ENCODE measurements around the gene RGS17.
"Not testable (repeated sequence)": the region's sequence is repeated elsewhere in the genome, so short reads cannot be mapped to it uniquely, and the experiment has no call there.

RGS17 gene

DNA sequence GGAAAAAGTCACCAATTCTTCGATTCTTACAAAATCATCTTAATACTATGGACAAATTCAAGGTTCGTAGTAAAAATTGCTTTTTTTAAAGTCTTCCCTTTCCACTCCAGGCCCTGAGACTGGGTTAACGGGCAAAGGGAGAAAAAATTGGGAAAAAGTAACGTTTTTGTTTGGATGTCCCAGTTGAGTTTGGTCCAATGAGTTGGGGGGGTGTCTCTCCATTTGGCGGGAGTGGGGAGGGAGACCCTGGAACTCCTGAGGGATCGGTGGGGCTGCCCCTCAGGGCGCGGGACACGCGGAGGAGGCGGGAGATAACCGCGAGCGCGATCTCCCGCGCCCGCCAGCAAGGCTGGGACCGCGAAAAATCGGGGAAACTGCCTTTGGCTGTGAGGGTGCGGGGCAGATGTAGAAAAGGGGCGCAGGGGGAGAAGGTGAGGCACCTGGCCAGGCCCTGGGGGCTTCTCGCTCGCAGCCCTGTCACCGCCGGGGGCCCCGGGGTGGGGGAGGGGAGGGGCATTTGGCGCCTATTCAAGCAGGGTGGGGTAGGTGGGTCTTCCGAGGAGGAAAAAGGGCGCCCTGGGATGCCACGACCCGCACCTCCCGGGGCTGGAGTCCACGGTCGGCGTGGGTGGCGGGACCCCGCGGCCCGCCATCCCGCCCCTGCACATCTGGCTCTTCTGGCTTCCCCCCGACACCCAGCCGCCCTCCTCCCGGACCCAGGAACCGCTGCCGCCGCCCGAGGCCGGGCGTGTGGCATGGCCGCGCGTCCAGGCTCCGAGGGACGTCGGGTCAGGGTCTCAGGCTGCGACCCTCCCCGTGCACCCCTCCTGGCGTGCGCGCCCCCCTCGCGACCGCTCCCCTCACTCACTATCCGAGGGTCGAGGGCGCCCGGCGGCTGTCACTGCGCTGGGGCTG, 148.8 kb downstream of the RGS17 start:
- no peak for DNase-seq

DNA sequence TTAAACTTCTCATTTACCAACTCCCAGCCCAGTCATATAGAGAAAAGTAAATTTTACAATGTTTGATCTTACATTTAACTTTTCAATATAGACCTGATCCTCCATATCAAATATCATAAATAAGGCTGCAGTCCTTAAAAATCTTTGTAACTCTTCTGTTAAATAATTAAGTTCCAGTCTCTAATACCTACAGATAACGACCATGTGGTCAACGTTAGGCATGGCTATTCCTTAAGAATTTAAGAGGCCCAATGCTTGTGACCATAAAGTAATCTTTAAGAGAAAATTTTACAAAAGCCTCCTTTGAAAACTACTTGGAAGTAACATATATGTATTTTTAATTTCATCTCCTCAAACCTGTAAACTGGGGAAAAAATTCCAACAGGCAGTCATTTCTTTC, 149.9 kb downstream of the RGS17 start:
- no peak for DNase-seq

DNA sequence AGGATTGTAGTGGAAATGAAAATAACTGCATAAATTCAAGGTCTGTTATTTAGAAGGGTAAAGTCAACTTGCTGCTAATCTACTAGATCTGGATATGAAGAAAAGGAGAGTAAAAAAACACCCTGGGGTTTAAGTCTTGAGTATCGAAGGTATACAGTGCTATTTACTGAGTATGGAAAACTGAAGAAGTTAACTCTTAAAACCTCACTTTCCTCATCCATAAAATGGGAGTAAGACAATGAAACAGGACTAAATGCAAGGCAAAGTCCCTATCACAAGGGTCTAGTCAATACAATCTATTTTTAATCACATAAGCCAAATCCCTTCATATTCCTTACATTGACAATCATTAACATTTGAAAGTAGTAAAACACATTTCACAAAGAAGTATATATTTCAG, 150.4 kb downstream of the RGS17 start:
- DNase-seq, result no peak

DNA sequence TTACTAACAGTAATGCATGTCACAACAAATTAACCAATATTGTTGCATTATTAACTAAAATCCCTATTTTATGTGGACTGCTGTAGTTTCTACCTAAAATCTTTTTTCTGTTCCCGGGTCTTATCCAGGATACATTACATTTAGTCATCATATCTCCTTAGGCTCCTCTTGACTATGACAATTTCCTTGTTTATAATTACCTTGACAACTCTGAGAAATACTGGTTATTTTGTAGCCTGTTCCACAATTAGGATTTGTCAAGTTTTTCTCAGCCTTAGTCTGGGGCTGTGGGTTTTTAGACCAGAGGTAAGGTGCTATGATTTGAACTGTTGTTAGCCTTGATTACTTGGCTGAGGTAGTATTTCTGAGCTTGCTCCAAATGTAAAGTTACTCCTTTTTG, 152.0 kb downstream of the RGS17 start:
- no peak for DNase-seq

DNA sequence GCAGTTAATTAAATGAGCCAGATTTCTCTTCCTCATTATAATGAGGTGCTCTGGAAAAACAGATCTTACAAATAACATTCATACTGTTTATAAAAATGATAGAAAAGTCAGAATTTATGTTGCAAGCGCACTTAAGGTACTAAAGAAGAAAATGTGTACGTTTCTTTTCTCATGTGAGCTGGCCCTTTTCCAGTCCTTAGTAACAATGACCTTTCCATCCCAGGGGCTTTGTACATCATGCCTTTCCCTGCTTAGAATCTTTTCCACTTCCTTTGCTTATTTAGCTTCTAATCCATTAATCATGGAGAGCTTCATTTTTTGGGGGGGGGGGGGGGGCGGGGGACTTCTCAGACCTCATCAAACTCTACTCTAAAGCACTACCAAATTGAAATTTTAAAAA, 153.0 kb downstream of the RGS17 start:
- no peak for DNase-seq

DNA sequence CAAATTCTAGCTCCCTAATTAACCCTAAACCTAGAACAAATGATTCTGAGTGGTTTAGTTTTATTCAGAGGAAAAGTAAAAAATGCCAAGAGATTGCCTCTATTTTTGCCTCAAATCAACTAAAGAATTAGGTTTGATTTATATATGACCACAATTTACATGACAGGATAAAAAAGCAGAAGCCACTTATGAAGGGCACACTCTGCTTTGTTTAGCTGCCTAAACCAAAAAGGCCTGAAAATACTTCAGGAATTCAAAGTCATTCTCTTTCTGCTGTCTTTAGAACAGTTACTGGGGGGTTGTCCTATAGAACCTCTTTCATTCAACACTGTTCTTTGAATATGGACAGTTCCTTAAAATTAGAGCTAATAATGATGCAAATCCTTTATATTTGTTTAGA, 153.5 kb downstream of the RGS17 start:
- DNase-seq, result no peak

DNA sequence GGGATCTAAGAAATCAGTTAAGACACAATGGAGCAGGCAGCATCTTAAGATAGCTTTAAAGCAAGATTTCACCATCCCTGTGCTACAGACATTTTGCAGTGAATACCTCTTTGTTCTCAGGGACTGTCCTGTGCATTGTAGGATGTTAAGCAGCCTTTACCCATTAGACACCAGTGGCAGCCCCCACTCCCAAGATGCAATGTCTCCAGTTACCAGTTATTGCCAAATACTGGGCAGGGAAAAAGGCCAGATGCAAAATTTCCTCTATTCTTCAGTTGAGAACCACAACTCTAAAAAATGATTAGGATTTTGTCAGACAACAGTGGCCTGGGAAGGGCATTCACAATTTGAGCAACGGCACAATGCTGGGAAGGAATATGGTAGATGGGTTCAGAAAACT, 154.3 kb downstream of the RGS17 start:
- DNase-seq, result no peak

DNA sequence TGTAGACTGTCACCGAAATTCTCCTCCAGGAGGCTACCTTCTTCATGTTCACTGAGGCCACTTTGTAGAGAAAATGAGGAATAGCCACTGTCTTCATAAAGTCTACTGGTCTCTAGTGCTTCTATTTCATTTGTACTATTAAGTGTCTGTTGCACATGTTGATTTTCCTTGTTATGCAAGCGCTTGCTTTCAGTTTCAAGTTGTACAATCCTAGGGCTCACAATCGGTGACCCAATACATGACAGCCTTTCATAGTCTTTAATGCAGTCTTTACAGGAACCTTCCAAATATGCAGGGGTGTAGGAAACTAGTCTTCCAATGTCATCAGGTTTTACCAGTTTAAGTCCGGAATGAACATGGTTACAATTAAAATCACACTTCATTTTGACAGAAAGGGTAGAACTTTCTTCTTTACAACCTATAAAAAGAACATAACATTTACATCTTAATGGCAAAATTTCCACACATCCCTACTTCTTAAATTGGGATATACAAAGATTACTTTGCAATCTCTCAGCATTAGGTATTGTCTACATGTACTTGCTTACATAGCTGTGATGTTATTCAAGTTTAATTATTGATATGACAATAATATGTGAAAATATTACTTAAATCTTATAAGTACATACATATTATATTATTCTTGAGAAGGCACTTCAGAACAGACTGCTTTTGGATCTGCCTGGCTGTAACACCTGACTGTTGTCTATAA, 155.7 kb downstream of the RGS17 start:
- DNase-seq, result peak; percentile 32 to 62

DNA sequence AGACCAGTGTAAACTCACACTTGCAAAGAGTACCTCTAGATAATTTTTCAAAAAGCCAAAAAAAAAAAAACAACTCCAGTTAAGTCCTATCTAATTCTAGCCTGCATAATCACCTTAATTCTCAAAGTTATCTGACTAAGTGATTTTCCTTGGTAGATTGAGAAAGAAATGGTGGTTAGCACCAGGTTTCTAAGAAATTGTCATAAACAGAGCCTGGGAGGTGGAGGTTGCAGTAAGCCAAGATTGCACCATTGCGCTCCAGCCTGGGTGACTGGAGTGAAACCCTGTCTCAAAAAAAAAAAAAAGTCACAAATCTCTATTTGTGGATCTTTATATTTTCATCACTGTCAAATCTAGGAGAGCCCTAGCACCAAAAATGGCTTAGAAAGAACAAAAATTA, 157.2 kb downstream of the RGS17 start:
- no peak for DNase-seq

DNA sequence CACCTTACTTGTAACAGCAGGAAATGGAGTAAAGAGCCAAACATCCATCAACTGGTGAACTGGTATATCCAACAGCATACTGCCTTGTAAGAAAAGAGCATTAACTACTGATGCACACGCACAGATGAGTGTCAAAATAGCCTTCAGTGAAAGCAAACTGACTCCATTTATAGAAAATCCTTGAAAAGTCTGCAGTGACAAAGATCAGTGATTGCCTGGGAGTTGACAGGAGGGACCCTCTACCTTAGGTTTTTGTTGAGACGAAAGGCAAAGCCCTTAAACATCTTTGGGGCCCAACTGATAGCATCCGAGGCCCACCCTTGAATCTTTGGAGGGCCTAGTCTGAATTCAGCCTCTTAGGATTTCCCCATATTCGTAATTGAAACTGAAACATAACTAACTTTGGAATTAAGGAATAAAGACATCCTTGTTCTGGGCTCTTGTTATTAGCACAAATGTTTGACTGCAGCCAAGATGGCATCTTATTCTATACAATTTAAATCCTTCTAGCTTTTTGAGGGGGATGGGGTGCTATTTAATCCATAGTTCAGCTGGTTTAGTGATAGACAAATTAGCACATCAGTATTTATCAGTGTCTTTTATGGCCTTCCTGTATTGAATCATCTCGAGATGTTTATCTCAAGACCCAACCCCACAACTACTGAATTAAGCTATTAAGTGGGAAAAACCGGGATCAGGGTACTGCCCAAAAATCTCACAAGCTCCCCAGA, 161.2 kb downstream of the RGS17 start:
- no peak for DNase-seq

DNA sequence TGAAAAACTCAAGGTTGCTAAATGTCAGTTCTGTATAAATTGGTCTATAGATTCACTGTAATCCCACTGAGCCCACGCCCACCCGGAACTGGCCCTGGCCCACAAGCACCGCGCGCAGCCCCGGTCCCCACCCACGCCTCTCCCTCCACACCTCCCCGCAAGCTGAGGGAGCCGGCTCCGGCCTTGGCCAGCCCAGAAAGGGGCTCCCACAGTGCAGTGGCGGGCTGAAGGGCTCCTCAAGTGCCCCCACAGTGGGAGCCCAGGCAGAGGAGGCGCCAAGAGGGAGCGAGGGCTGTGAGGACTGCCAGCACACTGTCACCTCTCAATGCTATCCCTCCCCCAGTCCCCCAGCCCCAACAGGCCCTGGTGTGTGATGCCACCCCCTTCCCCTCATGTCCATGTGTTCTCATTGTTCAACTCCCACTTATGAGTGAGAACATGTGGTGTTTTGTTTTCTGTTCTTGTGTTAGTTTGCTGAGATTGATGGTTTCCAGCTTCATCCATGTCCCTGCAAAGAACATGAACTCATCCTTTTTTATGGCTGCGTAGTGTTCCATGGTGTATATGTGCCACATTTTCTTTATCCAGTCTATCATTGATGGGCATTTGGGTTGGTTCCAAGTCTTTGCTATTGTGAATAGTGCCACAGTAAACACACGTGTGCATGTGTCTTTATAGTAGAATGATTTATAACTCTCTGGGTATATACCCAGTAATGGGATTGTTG, 164.8 kb downstream of the RGS17 start:
- DNase-seq, result not testable (repeated sequence)

DNA sequence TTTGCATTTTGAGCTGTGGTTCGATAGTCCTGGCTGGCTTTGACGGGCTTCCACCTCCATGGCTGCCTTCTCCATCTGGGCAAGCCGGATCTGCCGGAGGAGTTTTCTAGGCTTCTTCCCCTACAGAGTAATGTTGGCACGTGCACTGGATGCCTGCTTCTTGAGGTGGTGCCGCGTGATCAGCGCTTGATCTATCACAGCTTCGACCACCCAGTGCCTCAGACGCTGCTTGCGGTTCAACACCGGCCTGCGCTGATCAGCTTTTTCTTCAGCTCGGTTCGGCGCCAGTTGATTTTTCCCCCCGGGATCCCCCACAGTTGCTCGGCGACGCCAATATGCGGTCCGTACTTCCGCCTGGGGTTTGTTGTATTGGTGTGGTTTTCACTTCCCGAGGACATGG, 171.7 kb downstream of the RGS17 start:
- DNase-seq, result no peak

DNA sequence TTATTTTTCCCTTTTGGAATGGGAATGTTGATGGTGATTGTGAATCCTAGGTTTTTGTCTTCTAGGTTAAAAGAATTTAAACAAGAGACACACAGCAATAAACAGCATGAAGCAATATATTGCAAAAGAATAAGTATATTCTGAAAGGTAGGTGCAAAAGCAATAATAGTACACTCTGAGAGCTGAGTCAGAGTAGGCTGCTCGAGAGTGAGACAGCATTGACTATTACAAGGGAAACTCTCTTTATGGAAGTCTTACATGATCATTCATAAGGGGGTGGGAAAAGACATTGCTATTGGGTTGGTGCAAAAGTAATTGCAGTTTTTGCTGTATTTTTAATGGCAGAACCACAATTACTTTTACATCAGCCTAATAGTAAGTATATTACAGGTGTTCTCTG, 173.3 kb downstream of the RGS17 start:
- no peak for DNase-seq

Measured in CD4-positive, alpha-beta T cell treated with Interferon alpha-2 for 1 hour (primary cell).